Mesothelial cell of epicardium (in vitro differentiated cells): Measurements from ENCODE around the gene COL8A1. TPM values are rescaled to one million over a fixed set of nuclear protein-coding genes. Genes with fewer than 3 reads are reported as not detected.

Experiments
- DNase-seq, 2 experiments: peaks; one replicate each; pipeline ENCODE4 v3.0.0; 2021; ENCODE audit warnings: low spot score in 2 of 2; ENCODE audit not compliant: unreplicated experiment in 2 of 2
- H3K27ac Mint-ChIP-seq: 2 replicates; pipeline ENCODE4 v1.8.0; 2021; ENCODE audit warnings: mixed read lengths
- H3K27me3 Mint-ChIP-seq: 2 replicates; pipeline ENCODE4 v1.8.0; 2021; ENCODE audit warnings: low read depth, mixed read lengths
- H3K36me3 Mint-ChIP-seq: 2 replicates; pipeline ENCODE4 v1.8.0; 2021; ENCODE audit warnings: mixed read lengths
- H3K4me1 Mint-ChIP-seq: 2 replicates; pipeline ENCODE4 v1.8.0; 2021; ENCODE audit warnings: mixed read lengths
- H3K4me3 Mint-ChIP-seq: 2 replicates; pipeline ENCODE4 v1.8.0; 2021; ENCODE audit warnings: mild to moderate bottlenecking, moderate library complexity, mixed read lengths
- H3K9me3 Mint-ChIP-seq: 2 replicates; pipeline ENCODE4 v1.8.0; 2021; ENCODE audit warnings: mixed read lengths
- CTCF ChIP-seq: fragments of 200-600 bp; sonication (generic); IDR thresholded peaks from one replicate; pipeline ENCODE4 v1.5.0; 2021; ENCODE audit warnings: antibody characterized with exemption; ENCODE audit not compliant: unreplicated experiment
- total RNA-seq: library from RNA; stranded (reverse); gene quantifications from 3 replicates; pipeline ENCODE4 v1.2.1, GENCODE V29; 2021

COL8A1 gene
- total RNA-seq, 1 donor from 2014 or later = 1.1 TPM

- no peak overlapping the region for H3K4me3 Mint-ChIP-seq
- TF ChIP-seq CTCF = no peak
- no peak for DNase-seq
- peaks cover 19% of the 10 kb centered on the region for H3K4me1 Mint-ChIP-seq
- H3K27ac Mint-ChIP-seq = no peak overlapping the region
- H3K36me3 Mint-ChIP-seq = no peaks in the 10 kb centered on the region
- H3K27me3 Mint-ChIP-seq = no peaks in the 10 kb centered on the region
- H3K9me3 Mint-ChIP-seq = no peaks in the 10 kb centered on the region
Observed at GRCh38 chr3:99698932-99699331, 60.5 kb downstream of the COL8A1 start.

GRCh38 chr3:99699841-99700240 lies 61.4 kb downstream of the COL8A1 start:
- Mint-ChIP-seq H3K4me3 (no peak overlapping the region), H3K36me3 (no peaks in the 10 kb centered on the region), H3K4me1 (peaks cover 19% of the 10 kb centered on the region), H3K27me3 (no peaks in the 10 kb centered on the region), H3K9me3 (no peaks in the 10 kb centered on the region), H3K27ac (peak overlapping the region; percentile 8)
- no peak for TF ChIP-seq CTCF
- no peak for DNase-seq

GRCh38 chr3:99700631-99701268 lies 62.4 kb downstream of the COL8A1 start:
- Mint-ChIP-seq H3K4me1 (peaks cover 21% of the 10 kb centered on the region), H3K36me3 (no peaks in the 10 kb centered on the region), H3K27ac (no peak overlapping the region), H3K4me3 (no peak overlapping the region), H3K27me3 (no peaks in the 10 kb centered on the region), H3K9me3 (no peaks in the 10 kb centered on the region)
- DNase-seq = no peak
- TF ChIP-seq CTCF = no peak

- H3K4me3 Mint-ChIP-seq = no peak overlapping the region
- no peak for DNase-seq
- no peaks in the 10 kb centered on the region for H3K27me3 Mint-ChIP-seq
- TF ChIP-seq CTCF = no peak
- H3K9me3 Mint-ChIP-seq = no peaks in the 10 kb centered on the region
- no peaks in the 10 kb centered on the region for H3K36me3 Mint-ChIP-seq
- H3K4me1 Mint-ChIP-seq = peaks cover 24% of the 10 kb centered on the region
- no peak overlapping the region for H3K27ac Mint-ChIP-seq
Observed at GRCh38 chr3:99702953-99703943, 64.9 kb downstream of the COL8A1 start.

- Mint-ChIP-seq H3K36me3 (no peaks in the 10 kb centered on the region), H3K27ac (no peak overlapping the region), H3K9me3 (no peaks in the 10 kb centered on the region), H3K4me3 (no peak overlapping the region), H3K4me1 (peaks cover 24% of the 10 kb centered on the region), H3K27me3 (no peaks in the 10 kb centered on the region)
- TF ChIP-seq CTCF = no peak
- DNase-seq = no peak
Observed at GRCh38 chr3:99704417-99704816, 66.0 kb downstream of the COL8A1 start.
